LNCaP clone FGC (cell line): Measurements from ENCODE around the gene ARID1B.

Source experiments
- DNase-seq: peaks from one replicate; pipeline ENCODE4 v3.0.0-alpha.2; 2011; ENCODE audit warnings: low read depth
- H3K4me3 ChIP-seq: 2 replicates; pipeline ENCODE4 v1.5.1; 2011; ENCODE audit warnings: mild to moderate bottlenecking, low read depth, low read length, control low read depth
- TF ChIP-seq, protein P1 (sequence below): IDR thresholded peaks from 2 replicates; pipeline ENCODE4 v1.5.1; 2012; ENCODE audit warnings: mild to moderate bottlenecking; ENCODE audit not compliant: control insufficient read depth, insufficient read depth; ENCODE audit errors: extremely low read depth

The ARID1B gene

GRCh38 chr6:156869980-156870398, 92.8 kb downstream of the ARID1B start:
- no peak overlapping the region for H3K4me3 ChIP-seq
- DNase-seq, result no peak
- TF ChIP-seq, protein P1, sequence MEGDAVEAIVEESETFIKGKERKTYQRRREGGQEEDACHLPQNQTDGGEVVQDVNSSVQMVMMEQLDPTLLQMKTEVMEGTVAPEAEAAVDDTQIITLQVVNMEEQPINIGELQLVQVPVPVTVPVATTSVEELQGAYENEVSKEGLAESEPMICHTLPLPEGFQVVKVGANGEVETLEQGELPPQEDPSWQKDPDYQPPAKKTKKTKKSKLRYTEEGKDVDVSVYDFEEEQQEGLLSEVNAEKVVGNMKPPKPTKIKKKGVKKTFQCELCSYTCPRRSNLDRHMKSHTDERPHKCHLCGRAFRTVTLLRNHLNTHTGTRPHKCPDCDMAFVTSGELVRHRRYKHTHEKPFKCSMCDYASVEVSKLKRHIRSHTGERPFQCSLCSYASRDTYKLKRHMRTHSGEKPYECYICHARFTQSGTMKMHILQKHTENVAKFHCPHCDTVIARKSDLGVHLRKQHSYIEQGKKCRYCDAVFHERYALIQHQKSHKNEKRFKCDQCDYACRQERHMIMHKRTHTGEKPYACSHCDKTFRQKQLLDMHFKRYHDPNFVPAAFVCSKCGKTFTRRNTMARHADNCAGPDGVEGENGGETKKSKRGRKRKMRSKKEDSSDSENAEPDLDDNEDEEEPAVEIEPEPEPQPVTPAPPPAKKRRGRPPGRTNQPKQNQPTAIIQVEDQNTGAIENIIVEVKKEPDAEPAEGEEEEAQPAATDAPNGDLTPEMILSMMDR, result no peak

GRCh38 chr6:156870924-156871539, 93.9 kb downstream of the ARID1B start:
- TF ChIP-seq, protein P1, result no peak
- no peak for DNase-seq
- no peak overlapping the region for H3K4me3 ChIP-seq

- DNase-seq, result no peak
- TF ChIP-seq, protein P1, result no peak
- no peak overlapping the region for H3K4me3 ChIP-seq
Measured at GRCh38 chr6:156872903-156873302, 95.7 kb downstream of the ARID1B start.

- TF ChIP-seq, protein P1, result no peak
- no peak overlapping the region for H3K4me3 ChIP-seq
- no peak for DNase-seq
Measured at GRCh38 chr6:156873654-156874380, 96.6 kb downstream of the ARID1B start.

DNA sequence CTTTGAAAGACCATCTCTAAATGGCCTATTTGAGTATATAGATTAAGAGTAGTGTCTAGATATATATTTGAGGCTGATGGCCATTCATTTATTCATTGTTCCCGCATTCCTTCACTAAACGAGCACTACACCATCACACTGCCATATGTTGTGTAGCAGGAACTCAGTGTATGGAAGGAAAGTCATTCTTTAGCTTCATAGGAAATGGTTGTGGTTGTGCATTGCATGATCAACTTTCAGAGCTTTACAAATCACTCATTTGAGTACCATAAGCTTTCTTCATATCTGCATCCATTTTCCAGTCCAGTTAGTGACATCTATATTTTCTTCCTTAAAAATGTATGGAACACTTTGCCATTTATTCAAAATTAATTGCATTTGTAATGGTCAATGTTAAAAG, 97.9 kb downstream of the ARID1B start:
- no peak overlapping the region for H3K4me3 ChIP-seq
- no peak for DNase-seq
- TF ChIP-seq, protein P1, result no peak

DNA sequence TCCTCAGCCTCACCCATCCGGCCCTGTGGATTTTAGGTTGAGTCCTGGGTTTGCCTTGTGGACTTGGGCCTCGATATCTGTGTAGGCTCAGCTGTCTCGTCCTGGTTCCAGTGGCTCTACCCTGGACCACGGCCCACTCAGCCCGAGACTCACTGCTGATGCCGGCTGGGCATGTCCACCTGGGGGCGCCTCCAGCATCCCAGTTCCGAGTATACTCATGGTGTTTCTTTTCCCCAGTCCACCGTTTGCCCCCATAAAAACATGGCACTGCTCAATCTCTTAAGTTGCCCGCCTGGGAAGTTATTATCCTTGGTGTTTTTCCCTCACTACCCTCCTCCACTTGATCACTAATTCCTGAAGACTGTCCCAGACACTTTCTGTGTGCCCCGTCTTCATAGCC, 99.1 kb downstream of the ARID1B start:
- DNase-seq, result no peak
- TF ChIP-seq, protein P1, result peak; percentile 27

More for the DNA sequence above, 99.1 kb downstream of the ARID1B start:
- no peak overlapping the region for H3K4me3 ChIP-seq
